ENCODE measurements around the gene ANKRD34A. TPM values are rescaled to one million over a fixed set of nuclear protein-coding genes. Genes with fewer than 3 reads are reported as not detected.

ANKRD34A gene
- 0.21 to 0.44 TPM (median 0.22 TPM) in 3 replicates for total RNA-seq (2021)
- percentile 37 among the genes with signal in this experiment for Bru-seq, nascent RNA
- long read RNA-seq, experiment 1, partial matches to known transcripts, result 1 of 1 reads
- long read RNA-seq, experiment 1, other reads (novel, unspliced or antisense), result 0 of 1 reads
- long read RNA-seq, experiment 2, result 0 reads
- long read RNA-seq, experiment 3, result 0 reads

- Mint-ChIP-seq H3K4me1 (peaks cover 35% of the 10 kb centered on the region), H3K9me3 (peaks cover 12% of the 10 kb centered on the region), H3K27ac (peak within 1 kb of the TSS; percentile 68; the same call in 1 of the 2 replicates), H3K27me3 (ENCODE audit: low read depth) (peaks cover 67% of the 10 kb centered on the region), H3K36me3 (peaks cover 4% of the 10 kb centered on the region; the same call in 1 of the 2 replicates), H3K4me3 (peak within 1 kb of the TSS; percentile 91)
- CTCF ChIA-PET, result interaction anchor here (0.6 to 5.2 kb wide), 16 partner anchors 14 to 140 kb away, joined by 3 to 51 read pairs (median 5); partner anchors contain the start of genes ANKRD35, ITGA10, NUDT17 and PIAS3
- TF ChIP-seq JAZF1 (CRISPR knock-in tag; IDR thresholded peaks at IDR 0.05) (no peak), ETV6 (CRISPR knock-in tag; IDR thresholded peaks at IDR 0.05) (0 out of 2 replicates have a peak, but pooled peaks have one; percentile 5), SP1 (CRISPR knock-in tag; conservative IDR thresholded peaks at IDR 0.05) (peak; percentile 25), NFYB (CRISPR knock-in tag; conservative IDR thresholded peaks at IDR 0.05; ENCODE audit: low read depth) (peak; percentile 69), E2F5 (CRISPR knock-in tag; IDR thresholded peaks at IDR 0.05) (0 out of 2 replicates have a peak, but pooled peaks have one; percentile 45)
- ATAC-seq (peak; percentile 85), DNase-seq (ENCODE audit: low spot score) (peak; percentile 96)
- POLR2A ChIA-PET, result interaction anchor here (0.5 to 2.1 kb wide), 11 partner anchors 10 to 106 kb away, joined by 3 to 17 read pairs (median 4); partner anchors contain the start of genes PIAS3 and RBM8A
These were observed at the start of gene ANKRD34A, which contains the start of gene POLR3GL for GRCh38 chr1:145964328-145965118. TSS of gene ANKRD34A (minus strand) at chr1:145964575. CDS start at chr1:145961759, 2,816 bp downstream. TSS of gene POLR3GL (plus strand) at chr1:145964690. CDS start at chr1:145974866, 10,176 bp downstream.

DNA sequence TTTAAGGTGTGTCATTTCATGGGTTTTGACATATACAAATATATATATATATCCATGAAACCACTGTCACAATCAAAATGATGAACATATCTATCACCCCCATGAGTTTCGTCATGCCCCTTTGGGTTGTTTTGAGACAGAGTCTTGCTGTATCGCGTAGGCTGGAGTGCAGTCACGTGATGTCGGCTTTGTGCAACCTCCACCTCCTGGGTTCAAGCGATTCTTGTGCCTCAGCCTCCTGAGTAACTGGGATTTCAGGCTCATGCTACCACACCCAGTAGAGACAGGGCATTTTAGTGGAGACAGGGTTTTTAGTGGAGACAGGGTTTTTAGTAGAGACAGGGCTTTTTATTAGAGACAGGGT, 49.2 kb upstream of the ANKRD34A start:
- Mint-ChIP-seq H3K27ac (no peak overlapping the region), H3K36me3 (no peaks in the 10 kb centered on the region), H3K9me3 (no peaks in the 10 kb centered on the region), H3K4me1 (no peaks in the 10 kb centered on the region; the same call in 1 of the 2 replicates), H3K27me3 (ENCODE audit: low read depth) (peaks cover 27% of the 10 kb centered on the region), H3K4me3 (no peak overlapping the region)
- CTCF ChIA-PET, result interaction anchor here (0.7 to 2.6 kb wide), 2 partner anchors 37 to 168 kb away, joined by 3 to 13 read pairs; partner anchors contain the start of gene NUDT17
- TF ChIP-seq AFF4 (CRISPR knock-in tag; IDR thresholded peaks at IDR 0.05; ENCODE audit: borderline replicate concordance) (no peak), CBFB (CRISPR knock-in tag; IDR thresholded peaks at IDR 0.05; ENCODE audit: low read depth) (no peak), ZNF317 (CRISPR knock-in tag; IDR thresholded peaks at IDR 0.05; ENCODE audit: borderline replicate concordance, low read depth) (no peak), SOX15 (CRISPR knock-in tag; IDR thresholded peaks at IDR 0.05) (no peak), ZNF416 (CRISPR knock-in tag; IDR thresholded peaks at IDR 0.05) (no peak), PREB (CRISPR knock-in tag; IDR thresholded peaks at IDR 0.05; ENCODE audit: borderline replicate concordance) (no peak), NR3C1 (CRISPR knock-in tag; conservative IDR thresholded peaks at IDR 0.05; ENCODE audit: low read depth) (no peak)
- TF ChIP-seq, protein P1, sequence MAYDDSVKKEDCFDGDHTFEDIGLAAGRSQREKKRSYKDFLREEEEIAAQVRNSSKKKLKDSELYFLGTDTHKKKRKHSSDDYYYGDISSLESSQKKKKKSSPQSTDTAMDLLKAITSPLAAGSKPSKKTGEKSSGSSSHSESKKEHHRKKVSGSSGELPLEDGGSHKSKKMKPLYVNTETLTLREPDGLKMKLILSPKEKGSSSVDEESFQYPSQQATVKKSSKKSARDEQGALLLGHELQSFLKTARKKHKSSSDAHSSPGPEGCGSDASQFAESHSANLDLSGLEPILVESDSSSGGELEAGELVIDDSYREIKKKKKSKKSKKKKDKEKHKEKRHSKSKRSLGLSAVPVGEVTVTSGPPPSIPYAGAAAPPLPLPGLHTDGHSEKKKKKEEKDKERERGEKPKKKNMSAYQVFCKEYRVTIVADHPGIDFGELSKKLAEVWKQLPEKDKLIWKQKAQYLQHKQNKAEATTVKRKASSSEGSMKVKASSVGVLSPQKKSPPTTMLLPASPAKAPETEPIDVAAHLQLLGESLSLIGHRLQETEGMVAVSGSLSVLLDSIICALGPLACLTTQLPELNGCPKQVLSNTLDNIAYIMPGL (CRISPR knock-in tag; IDR thresholded peaks at IDR 0.05), result no peak
- DNase-seq (ENCODE audit: low spot score), result no peak
- ATAC-seq, result no peak
- POLR2A ChIA-PET, result no interaction called here
